Measurements from ENCODE around the gene KCNK4.

- TF ChIP-seq, protein P1, sequence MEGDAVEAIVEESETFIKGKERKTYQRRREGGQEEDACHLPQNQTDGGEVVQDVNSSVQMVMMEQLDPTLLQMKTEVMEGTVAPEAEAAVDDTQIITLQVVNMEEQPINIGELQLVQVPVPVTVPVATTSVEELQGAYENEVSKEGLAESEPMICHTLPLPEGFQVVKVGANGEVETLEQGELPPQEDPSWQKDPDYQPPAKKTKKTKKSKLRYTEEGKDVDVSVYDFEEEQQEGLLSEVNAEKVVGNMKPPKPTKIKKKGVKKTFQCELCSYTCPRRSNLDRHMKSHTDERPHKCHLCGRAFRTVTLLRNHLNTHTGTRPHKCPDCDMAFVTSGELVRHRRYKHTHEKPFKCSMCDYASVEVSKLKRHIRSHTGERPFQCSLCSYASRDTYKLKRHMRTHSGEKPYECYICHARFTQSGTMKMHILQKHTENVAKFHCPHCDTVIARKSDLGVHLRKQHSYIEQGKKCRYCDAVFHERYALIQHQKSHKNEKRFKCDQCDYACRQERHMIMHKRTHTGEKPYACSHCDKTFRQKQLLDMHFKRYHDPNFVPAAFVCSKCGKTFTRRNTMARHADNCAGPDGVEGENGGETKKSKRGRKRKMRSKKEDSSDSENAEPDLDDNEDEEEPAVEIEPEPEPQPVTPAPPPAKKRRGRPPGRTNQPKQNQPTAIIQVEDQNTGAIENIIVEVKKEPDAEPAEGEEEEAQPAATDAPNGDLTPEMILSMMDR (IDR thresholded peaks at IDR 0.05; ENCODE audit: low read depth, low read length, poor library complexity, severe bottlenecking) = no peak
- no peak for TF ChIP-seq EZH2phosphoT487 (IDR thresholded peaks at IDR 0.05; ENCODE audit: borderline replicate concordance, low read length)
Observed at GRCh38 chr11:64342869-64343745, 52.0 kb downstream of the KCNK4 start.
